GM21423 (cell line): ENCODE measurements around the gene B4GALT5.
A peak's percentile ranks its signal among the peaks of the same experiment; 100 is the strongest.

Experiments
- ATAC-seq: cut with Tn5 transposase; IDR thresholded peaks from one replicate; pipeline ENCODE4 v1.9.1; 2021; ENCODE audit warnings: mild to moderate bottlenecking, moderate library complexity; ENCODE audit not compliant: unreplicated experiment

B4GALT5 gene

DNA sequence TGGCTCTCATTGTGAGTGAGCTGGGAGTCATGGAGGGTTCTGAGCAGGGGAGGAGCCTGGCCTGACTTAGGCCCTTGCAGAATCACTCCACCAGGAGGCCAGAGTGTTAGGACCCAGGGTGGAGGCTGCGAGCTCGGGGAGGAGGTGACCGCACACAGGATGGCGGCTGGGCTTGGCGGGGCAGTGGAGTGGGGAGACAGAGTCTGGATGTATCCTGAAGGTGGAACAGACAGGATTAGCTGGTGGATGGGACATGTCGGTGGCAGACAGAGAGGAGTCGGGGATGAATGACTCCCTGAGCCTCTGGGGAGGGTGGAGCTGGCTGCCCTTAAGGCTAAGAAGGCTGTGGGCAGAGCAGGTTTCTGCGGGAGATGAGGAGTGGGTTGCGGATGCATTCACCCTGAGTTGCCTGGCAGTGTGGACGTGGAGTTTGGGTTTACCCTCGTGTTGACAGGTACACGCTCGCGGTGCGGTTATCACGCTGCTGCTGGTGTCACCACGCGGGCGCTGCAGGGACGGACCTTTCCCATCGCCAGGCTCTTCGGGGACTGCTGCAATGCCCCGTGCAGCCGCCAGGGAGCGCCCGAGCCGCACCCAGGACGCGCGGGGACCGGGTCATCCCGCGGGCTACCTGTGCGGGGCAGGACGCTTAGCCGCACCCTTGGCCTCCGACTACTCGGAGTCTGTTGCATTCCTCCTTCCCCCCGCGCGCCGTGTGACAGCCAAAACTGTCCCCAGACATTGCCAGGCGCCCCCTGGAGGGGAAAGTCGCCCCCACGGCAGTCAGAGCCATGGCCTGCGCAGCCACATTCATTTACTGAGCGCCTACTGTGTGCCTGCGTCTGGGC is 102.8 kb downstream of the B4GALT5 start:
- peak; percentile 66 for ATAC-seq

GRCh38 chr20:49608752-49609670 is 104.7 kb downstream of the B4GALT5 start:
- peak; percentile 65 for ATAC-seq

GRCh38 chr20:49607568-49607967 is 106.1 kb downstream of the B4GALT5 start:
- no peak for ATAC-seq

- no peak for ATAC-seq
Measured at GRCh38 chr20:49603209-49603627, 110.5 kb downstream of the B4GALT5 start.

GRCh38 chr20:49602345-49603208 is 111.1 kb downstream of the B4GALT5 start:
- ATAC-seq: no peak

- ATAC-seq: no peak
Measured at GRCh38 chr20:49601153-49601924, 112.3 kb downstream of the B4GALT5 start.

DNA sequence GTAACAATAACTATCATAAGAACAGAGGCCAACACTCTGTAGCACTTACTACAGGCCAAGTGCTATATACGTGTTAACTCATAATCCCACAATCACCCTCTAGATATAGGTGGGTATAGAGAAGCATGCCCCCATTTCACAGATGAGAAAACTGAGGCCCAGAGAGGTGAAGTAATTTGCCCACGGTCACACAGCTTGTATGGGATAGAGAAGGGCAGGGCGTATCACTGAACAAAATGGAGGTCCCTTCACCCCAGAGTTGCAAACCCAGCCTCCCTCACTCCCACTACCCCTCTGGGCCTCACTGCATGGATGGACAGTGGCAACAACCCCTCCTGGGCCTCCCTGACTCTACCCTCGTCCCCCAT is 113.9 kb downstream of the B4GALT5 start:
- no peak for ATAC-seq

- ATAC-seq: no peak
Measured at GRCh38 chr20:49597825-49598395, 115.8 kb downstream of the B4GALT5 start.

DNA sequence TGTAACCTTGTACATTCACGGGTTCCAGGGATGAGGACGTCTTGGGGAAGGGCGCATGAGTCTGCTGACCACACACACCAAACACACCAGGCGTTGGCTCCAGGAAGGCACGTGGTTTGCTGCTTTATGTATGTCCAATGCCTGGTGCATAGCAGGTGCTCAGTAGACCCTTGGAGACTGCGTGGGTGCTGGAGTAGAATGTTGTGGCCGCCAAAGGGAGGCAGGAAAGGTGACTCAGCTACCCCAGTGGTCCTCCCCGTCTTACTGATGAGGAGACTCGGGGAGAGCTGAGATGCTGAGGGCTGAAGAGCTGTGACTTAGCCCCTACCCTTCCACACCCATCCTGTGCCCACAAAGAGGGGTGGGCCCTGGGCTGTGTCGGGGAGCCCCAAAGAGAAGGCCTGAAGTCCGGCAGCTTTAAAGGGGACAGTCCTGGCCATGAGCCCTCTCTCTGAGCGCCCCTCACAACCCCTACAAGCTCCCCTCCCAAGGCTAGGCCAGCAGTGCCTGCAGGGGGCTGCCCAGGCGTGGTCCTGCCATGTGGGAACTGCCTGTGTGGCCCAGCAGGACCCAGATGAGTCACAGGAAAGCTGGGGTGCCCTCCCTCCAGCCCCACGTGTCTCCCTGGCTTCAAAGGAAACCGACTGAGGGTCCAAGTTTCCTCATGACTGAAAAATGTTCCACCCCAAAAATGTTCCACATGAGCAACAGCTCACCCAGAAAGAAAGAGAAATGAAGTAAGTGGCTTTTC is 117.7 kb downstream of the B4GALT5 start:
- ATAC-seq: no peak

- no peak for ATAC-seq
Measured at GRCh38 chr20:49595346-49595745, 118.3 kb downstream of the B4GALT5 start.

DNA sequence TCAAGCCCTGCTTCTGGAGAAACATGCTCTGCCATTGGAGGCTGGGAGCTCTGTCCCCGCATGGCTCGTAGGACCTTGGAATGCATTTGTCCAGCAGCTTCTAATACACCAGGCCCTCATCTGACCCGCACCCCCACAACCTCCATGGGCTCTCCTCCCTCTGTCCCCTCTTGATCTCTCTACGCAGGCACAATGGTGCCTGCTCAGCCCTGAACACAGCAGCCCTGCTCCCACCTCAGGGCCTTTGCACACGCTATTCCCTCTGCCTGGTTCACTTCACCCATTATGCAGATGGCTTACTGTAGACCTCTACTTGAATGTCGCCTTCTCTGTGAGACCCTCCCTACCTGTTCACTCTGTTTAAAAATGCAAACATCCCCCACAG is 118.8 kb downstream of the B4GALT5 start:
- ATAC-seq: no peak

DNA sequence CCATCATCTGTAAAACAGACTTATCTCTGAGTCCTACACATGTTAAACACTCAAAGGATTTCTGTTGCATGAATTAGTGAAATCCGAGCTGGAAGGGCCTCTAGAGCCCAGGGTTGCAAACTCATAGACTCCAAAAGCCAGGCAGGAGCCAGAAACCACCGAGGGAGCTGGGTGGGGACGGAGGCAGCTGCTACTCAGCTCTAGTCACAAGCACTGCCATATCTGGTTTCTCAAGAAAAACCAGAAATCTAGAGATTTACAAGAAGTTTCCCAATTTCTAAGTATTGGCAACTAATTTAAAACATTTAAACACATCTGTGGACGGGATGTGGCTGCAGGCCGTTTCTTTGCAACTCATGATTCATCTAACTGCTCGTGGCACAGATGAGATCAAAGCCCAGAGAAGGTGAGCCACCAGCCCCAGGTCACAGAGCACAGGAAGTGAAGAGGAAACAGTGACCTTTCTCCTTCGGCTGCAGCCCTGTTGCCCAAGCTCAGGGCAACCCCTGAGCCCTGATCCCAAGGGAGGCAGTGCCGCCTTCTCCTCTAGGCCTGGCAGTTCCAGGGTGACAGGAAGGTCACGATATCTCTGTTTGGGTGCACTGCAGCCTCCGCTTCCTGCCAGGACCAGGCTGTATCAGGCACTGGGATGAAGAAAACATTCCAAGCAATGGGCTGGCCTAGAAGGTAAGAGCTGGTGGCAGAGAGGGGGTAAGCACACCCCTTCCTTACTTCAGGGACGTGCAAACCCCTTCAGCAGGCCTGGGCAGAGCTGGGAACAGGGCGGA is 119.3 kb downstream of the B4GALT5 start:
- no peak for ATAC-seq

DNA sequence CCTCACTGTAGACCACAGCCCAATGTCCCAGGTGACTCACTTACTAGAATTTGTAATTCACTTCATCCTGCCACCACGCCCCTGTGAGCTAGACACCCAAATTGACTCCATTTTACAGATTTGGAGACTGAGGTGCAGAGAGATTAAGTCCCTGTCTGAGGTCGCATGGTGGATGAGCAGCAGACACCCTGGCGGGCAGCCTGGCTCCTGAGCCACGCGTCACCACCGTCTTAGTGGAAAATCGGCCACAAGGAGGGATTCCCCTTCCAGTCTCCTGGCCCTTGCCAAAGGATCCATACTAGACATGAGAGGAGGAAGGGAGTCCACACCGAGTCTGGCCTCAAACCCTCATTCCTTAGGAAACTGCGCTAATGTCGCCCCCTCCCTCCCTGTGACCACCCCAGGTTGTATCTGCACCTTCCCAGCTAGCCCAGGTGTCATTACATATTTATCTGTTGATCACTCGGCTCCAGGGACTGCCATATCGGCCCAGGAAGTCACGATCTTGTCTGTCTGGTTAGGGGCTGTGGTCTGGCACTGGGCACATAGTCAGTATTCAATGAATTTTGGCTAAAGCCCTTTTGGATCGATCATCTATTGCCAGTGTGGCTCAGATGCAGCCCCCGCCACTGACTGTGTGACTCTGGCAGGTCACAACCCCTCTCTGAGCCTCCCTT is 120.1 kb downstream of the B4GALT5 start:
- no peak for ATAC-seq

DNA sequence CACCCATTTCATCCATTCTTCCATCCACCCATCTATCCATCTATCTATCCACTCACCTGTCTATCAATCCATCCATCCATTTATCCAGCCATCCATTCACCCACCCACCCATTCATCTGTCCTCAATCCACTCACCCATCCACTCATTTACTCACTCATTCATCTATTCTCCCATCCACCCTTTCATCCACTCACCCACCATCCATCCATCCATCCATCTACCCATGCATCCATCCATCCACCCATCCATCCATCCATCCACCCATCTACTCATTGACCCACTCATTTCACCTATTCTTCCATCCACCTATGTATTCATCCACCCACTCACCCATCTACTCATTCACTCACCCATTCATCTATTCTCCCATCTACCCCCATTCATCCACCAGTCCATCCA is 121.6 kb downstream of the B4GALT5 start:
- ATAC-seq: no peak

DNA sequence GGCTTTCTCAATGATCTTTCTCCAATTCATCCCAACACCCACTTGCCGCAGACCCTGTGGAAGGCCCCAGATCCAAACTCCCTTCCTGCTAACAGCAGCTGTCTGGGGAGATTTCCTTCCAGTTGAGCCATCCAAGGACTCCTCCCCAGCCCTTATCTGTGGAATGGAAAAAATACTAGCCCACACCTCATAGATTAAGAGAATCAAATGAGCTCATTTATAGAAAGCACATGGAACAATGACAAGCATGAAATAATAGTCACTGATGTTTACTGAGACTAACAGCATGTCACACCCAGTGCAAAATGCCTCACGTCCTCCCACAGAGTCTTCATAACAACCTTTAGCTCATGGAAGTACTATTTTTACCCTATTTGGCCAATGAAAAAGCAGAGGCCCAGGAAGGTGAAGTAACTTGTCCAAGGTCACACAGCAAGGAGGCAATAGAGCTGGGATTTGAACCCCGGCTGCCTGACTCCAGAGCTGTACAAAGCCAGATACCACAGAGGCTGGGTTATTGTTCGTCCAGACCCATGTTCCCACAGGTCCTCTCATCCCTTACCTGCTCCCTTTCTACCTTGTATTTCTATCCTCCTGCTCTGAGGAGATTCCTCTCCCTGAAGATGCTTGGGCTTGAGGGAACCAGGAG is 122.3 kb downstream of the B4GALT5 start:
- ATAC-seq: no peak

GRCh38 chr20:49590163-49591017 is 123.3 kb downstream of the B4GALT5 start:
- ATAC-seq: no peak
